ENCODE data around the gene OR4K17.
"Not testable (repeated sequence)": the region's sequence is repeated elsewhere in the genome, so short reads cannot be mapped to it uniquely, and the experiment has no call there.

OR4K17 gene, protein sequence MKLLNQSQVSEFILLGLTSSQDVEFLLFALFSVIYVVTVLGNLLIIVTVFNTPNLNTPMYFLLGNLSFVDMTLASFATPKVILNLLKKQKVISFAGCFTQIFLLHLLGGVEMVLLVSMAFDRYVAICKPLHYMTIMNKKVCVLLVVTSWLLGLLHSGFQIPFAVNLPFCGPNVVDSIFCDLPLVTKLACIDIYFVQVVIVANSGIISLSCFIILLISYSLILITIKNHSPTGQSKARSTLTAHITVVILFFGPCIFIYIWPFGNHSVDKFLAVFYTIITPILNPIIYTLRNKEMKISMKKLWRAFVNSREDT

GRCh38 chr14:20110438-20110837 lies at the start of gene OR4K17:
Gene OR4K17 (plus strand): TSS chr14:20110739. CDS start chr14:20117500, 6,761 bp downstream.
- in situ Hi-C loops (cut with MboI; ENCODE audit: low sequenced_read_pairs): no loop called here

DNA sequence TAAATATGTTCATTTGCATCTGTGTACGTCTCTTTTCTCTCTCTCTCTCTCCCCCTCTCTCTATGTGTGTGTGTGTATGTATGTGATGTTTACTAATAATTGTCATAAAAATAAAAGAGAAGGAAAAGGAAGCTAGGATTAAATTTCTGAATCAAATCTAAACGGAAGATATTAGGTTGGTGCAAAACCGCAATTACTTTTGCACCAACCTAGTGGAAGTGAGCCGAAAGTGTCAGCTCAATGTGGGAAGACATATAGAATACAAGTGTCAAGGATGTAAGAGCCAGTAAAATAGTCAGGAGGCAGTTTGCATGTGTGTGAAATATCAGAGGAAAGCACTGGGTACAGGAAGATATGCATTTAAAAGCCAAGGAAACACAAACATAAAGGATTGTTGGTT lies 18.5 kb upstream of the OR4K17 start:
- in situ Hi-C loops (cut with MboI; ENCODE audit: low sequenced_read_pairs): no loop called here

GRCh38 chr14:20093442-20093841 lies 17.1 kb upstream of the OR4K17 start:
- in situ Hi-C loops (cut with MboI; ENCODE audit: low sequenced_read_pairs): no loop called here

GRCh38 chr14:20098926-20099770 lies 11.4 kb upstream of the OR4K17 start:
- in situ Hi-C loops (cut with MboI; ENCODE audit: low sequenced_read_pairs): not testable (repeated sequence)

- in situ Hi-C loops (cut with MboI; ENCODE audit: low sequenced_read_pairs): no loop called here
Observed at GRCh38 chr14:20112321-20112720, 1.8 kb downstream of the OR4K17 start.

- in situ Hi-C loops (cut with MboI; ENCODE audit: low sequenced_read_pairs): no loop called here
Observed at GRCh38 chr14:20116748-20117147, 6.2 kb downstream of the OR4K17 start.

DNA sequence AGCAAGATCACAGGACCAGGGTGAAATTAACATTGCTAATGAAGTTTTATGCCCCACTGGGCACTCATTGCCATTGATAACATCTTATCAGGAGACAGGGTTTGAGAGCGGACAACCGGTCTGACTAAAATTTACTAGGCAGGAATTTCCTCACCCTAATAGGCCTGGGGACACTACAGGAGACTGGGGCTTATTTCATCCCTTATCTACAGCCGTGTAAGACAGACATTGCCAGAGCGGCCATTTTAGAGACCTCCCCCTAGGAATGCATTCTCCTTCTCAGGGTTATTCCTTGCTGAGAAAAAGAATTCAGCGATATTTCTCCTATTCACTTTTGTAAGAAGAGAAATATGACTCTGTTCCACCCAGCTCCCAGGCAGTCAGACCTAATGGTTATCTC lies 8.3 kb downstream of the OR4K17 start:
- in situ Hi-C loops (cut with MboI; ENCODE audit: low sequenced_read_pairs): no loop called here

GRCh38 chr14:20138520-20138919 lies 28.0 kb downstream of the OR4K17 start, which contains the start of gene OR4N5:
Gene OR4N5 (plus strand): TSS chr14:20138820. CDS start chr14:20143736, 4,916 bp downstream.
- in situ Hi-C loops (cut with MboI; ENCODE audit: low sequenced_read_pairs): no loop called here

DNA sequence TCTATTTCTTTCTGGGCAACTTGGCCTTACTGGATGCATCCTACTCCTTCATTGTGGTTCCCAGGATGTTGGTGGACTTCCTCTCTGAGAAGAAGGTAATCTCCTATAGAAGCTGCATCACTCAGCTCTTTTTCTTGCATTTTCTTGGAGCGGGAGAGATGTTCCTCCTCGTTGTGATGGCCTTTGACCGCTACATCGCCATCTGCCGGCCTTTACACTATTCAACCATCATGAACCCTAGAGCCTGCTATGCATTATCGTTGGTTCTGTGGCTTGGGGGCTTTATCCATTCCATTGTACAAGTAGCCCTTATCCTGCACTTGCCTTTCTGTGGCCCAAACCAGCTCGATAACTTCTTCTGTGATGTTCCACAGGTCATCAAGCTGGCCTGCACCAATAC lies 33.4 kb downstream of the OR4K17 start:
- in situ Hi-C loops (cut with MboI; ENCODE audit: low sequenced_read_pairs): no loop called here

DNA sequence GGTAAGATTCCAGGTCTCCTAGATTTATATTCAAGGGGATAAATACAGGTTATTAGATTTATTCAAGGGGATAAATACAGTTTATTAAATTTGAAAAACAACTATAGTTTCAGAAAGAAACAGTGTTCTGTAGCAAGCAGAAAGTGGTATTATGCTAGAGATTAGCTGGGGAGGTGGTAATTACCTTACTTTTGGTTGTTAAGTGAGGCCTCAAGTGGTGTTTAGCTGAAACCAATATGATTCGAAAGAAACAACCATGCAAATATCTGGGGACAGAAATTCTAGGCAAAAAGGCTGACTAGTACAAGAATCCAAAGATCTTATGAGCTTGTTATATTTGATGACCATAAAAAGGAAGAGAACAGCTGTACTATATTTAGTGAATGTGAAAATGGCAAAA lies 34.3 kb downstream of the OR4K17 start:
- in situ Hi-C loops (cut with MboI; ENCODE audit: low sequenced_read_pairs): no loop called here

- in situ Hi-C loops (cut with MboI; ENCODE audit: low sequenced_read_pairs): no loop called here
Observed at GRCh38 chr14:20164462-20164861, 53.9 kb downstream of the OR4K17 start.

DNA sequence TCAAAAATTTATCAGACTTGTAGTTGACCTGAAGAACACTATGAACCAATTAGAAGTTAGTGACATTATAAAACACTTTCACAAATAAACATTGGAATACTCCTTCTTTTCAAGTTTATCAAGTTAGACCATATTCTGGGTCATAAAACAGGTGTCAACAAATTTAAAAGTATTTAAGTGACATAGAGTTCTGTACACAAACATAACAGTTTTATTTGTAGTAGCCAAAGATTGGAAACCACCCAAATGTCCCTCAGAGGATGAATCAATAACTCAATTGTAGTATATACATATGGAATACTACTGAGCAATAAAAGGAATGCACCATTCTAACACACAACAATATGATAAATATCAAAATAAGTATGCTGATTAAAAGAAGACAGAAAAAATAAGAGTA lies 56.6 kb downstream of the OR4K17 start:
- in situ Hi-C loops (cut with MboI; ENCODE audit: low sequenced_read_pairs): no loop called here

DNA sequence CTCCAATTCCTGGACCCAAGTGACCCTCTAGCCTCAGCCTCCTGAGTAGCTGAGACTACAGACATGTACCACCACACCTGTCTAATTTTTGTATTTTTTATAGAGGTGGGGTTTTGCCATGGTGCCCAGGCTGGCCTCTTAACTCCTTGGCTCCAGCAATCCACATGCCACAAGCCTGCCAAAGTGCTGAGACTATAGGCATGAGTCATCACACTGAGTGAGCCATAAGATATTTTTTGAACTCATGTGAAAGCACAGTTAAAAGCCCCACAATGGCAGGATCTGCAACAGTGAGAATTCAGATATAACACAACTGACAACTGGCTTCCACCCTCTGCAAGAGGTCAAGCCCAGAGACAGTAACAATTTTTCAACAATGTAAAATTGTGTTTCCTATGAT lies 59.3 kb downstream of the OR4K17 start:
- in situ Hi-C loops (cut with MboI; ENCODE audit: low sequenced_read_pairs): not testable (repeated sequence)
